ENCODE results near the gene SOCS2.
"Not testable (repeated sequence)": the region's sequence is repeated elsewhere in the genome, so short reads cannot be mapped to it uniquely, and the experiment has no call there.

SOCS2 gene, protein sequence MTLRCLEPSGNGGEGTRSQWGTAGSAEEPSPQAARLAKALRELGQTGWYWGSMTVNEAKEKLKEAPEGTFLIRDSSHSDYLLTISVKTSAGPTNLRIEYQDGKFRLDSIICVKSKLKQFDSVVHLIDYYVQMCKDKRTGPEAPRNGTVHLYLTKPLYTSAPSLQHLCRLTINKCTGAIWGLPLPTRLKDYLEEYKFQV

DNA sequence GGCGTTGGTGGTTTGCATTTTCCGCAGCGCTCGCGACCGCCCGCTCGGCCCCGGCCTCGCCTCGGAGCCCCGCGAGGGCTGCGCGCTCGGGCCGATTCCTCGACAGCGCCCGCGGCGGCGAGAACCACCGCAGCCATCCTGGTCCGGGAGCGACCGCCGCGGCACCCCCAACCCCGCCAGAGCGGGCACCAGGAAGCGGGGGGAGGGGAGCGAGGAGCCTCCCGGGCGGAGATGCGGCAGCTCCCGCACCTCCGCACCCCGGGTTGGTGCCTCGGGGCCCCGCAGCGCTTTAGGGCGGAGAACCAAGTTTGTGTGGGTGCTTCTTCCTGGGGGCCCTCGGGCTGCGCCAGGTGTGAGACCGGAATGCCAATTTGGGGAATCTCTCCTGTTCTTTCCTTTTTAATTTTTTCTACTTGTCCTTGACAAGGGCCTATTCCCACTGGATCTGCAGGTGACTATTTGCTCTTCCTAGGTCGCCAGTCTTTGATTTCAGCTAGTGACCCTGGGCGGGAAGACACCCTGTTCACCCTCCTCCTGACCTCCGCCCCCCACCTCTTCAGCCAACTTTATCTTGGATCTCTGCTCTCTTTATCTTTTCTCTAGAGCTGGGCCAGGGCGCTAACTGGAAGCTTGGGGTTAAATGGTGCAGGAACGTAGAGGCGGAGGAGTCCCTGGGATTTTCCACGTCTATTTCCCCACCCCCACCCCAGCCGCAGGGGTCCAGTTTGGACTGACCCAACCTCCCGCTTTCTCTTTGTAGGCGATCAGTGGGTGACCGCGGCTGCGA lies at the start of gene SOCS2:
Gene SOCS2, plus strand, starts transcription at position 751 of the 787 bp plus-strand sequence. CDS start 223 bp downstream, outside the sequence.
- no peak for DNase-seq

DNA sequence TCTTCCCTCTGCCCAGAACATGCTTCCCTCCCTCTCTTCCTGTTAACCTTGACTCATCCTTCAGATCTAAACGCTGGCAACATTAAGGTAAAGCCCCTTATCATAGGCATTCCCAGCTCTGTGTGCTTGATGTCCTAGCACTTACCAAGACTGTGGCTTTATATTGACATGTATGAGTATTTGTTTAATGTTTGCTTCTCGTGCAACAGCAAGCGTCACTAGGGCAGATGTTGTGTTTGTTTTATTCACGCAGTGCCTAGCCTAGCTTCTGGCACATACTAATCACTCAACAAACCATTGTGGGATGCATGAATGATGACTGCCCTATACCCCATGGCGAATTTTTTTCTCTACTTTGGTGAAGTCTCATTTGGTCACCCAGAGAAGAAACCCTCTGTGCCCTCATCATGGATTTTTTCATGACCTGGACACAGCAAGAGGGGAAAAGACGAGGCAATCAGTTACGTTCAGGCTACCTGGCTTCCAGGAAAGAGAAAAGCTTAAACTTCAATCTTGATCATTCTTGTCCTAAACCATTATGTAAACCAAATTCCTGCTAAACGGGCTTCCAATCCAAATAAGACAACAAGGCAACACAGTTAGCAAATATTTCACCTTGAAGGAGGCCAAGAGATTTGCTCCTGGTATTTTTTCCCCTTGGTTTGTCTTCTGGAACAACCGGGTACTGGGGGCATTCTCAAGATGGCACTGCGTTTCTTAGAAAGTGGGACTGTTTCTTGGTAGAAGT lies 47.9 kb upstream of the SOCS2 start:
- no peak for DNase-seq

DNA sequence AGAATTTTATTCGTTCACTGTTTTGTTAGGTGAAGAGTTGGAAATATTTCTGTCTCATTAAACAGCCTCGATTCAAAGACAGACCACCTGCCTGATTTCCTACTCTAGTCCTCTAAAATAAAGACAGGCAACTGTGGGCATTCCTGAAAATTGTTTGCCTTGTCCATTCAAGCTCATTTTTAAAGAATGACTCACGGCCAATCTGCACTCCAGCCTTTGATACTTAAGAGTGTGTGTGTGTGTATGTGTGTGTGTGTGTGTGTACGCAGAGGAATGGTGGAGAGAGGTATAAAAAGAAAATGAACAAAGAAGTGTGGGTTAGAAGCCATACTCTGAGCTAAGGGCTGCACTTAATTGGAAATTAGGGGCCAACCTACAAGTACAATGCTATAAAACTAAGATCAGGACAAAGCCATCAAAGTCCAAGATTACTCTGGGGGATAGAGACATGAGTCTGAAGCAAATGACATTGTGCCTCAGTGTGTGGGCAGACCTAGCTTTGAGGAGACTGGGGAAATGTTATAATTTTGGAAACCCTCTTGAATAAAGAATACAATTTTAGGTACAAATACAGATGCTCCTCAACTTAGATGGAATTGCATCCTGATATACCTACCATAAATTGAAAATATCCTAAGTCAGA lies 45.6 kb upstream of the SOCS2 start:
- DNase-seq = no peak

DNA sequence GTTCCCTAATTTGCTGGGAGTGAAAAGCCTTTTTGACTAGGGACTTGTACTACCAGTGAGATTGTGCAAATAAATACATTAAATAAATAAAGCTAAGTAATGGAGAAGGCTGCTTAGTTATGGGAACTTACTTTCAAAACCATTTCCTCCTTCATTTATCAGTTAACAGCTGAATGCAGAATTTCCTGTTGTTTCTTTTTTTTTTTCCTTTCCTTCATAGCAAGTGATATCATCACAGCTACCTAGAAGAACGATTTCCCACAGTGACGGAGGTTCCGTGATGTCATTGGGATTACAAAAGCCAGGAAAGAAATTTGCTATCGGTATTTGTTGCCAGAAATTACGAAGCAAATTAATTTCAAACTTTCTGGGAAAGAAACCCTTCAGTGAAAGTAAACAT lies 42.1 kb upstream of the SOCS2 start:
- no peak for DNase-seq

DNA sequence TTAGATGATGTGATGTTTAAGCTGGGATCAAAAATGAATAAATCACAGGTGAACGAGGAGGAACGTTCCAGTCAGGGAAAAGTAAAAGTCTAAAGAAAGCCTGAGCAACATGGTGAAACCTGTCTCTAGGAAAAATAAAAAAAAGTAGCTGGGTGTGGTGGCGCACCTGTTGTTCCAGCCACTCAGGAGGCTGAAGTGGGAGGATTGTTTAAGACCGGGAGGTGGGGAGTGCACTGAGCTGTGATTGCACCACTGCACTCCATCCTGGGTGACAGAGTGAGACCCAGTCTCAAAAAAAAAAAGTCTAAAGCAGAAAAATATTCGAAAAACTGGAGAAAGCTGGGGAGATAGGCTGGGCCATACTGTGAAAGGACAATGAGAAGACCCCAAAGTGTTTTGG lies 39.2 kb upstream of the SOCS2 start:
- DNase-seq = no peak

DNA sequence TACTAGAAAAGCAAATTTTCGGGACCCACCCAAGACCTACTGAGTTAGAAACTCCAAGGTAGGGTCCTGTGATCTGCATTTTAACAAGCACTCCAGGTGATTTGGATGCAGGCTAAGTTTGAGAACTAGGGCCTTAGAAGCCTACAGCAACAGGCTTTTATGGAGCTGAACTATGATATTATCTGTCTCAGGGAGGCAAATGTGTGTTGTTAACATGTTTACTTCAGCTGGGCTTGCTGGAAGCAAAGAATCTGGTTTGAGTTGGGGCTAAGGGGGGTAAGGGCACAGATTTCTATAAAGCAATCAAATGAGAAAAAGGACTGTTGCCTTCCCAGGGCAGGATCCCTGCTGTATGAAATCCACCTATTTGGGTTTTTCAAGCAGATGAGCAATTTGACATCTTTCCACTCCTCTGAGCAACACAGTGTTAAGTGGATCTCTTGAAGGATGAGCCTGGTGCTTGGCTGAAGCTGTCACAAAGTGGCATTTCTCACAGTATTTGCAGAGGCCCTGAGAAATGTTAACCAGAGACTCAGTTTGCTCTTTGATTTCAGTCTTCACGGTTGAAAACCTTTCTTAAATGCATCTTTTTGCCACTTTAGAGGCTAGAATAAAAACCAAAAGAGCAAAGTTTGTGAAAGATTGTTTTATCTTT lies 36.2 kb upstream of the SOCS2 start:
- DNase-seq = no peak

DNA sequence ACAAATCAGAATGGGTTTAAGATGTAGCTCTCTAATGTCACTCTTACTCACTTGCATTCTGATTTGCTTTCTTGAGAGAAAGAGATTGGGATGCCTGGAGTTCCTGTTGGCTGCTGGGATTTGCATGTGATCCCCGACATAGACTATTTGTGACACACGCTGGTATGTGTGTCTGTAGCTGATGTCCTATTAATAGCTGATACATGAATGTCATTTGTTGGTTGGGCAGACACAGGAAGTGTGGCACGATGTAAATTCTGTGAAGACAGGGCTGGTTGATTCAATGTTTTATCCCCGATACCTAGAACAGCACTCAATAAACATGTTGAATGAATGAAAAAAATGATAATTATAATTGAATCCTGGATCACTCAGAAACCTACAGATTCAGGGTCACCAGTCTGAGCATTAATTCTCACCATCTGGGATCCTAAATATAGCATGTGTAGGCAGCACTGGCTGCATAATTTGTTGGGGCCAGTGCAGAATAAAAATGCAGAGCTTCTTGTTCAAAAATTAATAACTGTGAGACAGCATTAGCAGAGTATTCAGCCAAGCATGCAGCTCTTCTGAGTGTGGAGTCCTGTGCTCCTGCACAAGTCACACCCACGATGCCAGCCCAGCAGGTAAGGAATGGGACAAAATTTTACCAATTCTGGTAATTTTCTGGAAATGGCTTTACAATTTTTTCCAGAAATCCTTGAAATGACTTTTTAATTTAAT lies 35.5 kb upstream of the SOCS2 start:
- DNase-seq = no peak

DNA sequence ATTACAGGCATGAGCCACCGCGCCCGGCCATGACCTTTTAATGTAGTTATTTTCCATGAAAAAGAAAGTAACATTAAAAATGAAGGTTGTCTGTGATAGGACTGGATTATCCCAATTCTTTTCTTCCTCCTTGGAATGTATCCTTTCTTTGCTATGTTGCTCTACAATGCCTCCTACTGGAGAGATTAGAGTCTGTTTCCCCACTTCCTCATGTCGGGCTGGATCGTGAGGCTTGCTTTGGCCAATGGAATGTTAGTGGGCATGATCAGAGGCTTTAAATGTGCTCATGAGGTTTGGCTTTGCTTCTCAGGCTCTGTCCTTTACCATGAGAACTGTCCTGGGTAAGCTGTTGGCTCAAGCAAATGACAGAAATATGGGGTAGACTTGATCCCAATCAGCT lies 34.7 kb upstream of the SOCS2 start:
- no peak for DNase-seq

DNA sequence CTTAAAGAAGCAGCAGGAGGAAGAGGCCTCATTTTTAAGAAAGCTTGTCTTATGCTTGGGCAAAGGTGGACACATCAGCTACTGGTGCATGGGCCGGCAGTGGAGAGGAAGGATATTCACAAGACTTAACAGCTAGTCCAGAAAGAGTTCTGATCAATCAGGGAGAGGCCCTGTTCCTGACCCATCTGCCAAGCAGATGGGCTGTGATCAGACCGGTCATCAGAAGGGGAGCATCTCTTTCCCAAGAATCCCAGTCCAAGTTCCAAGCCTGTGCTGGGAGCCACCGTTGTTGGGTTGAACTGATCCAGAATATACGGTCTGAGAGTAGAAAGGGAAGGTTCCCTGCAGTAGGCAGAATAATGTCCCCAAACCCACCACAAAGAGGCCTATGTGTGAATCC lies 32.7 kb upstream of the SOCS2 start:
- no peak for DNase-seq

DNA sequence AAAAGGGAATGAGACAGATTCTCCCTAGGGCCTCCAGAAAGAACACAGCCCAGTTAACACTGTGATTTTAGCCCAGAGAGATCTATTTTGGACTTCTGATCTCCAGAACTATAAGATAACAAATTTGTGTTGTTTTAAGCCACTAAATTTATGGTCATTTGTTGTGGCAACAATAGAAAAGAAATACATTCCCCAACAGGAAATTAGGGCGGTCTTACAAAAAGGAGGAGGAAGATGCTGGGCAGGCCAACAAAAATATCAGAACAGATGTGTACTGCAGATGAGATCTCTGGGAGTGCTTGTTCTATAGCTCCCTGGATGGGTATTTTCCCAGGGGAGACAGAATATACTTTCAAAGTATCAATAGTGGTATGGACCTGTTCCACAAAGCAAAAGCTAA lies 32.0 kb upstream of the SOCS2 start:
- no peak for DNase-seq

DNA sequence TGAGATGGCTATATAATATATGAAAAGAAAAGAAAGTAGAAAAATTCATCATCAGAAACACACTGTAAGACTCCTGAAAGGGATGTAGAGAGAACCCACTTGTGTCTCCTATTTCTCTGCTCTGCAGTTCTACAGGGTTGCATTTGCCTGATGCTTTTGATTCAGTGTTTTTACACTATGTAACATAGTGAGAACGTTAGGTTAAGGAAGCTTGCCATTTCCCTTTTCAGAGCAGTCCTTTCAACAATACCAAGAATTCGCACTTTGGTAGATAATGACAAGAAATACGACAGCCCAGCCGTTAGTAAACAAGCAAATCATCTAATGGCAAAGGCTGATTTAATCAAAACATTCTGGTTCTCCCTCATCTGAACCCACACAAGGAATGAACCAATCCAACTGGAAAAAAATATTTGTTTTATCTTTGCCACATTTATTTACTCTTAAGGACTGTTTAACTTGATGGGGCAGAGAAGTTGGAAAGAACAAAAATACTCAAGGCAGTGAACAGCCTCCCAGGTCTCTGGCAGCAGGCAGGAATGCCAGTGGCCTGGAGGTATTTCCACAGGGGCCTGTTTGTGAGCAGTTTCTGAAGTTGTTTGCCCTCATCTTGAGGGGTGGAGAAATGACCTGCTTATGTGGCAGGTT lies 30.8 kb upstream of the SOCS2 start:
- no peak for DNase-seq

DNA sequence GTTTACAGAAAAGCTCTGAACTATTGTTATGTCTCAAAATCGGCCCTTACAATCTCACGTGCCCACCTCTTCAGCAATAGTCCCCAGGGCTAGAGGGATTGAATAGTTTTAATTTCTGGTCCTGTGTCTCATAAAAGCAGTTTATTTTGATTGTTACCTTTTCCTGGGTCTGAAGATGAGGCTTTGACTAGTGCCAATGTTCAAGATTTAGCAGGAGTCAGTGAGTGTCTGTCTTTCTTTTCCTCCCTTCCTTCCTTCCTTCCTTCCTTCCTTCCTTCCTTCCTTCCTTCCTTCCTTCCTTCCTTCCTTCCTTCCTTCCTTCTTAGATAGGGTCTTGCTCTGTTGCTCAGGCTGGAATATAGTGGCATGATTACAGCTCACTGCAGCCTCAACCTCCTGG lies 24.7 kb upstream of the SOCS2 start:
- DNase-seq = no peak

DNA sequence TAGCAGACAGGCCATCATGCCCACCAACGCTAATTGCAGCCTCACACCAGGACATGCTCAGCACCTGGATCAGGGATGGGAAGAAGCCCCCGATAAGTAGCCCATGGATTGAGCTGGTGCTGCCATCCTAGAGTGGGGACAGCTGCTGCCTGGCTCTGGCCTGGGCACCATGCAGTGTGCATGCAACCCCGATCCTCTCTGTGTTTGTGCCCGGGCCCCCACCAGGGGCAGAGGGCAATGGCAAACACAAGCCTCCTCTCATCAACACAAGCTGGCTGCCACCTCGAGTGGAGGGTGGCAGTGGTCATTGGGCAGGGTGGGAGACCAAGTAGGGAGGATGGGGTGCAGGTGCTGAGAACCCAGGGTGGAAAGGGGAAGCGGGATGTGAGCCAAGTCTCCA lies 23.3 kb upstream of the SOCS2 start:
- DNase-seq = no peak

DNA sequence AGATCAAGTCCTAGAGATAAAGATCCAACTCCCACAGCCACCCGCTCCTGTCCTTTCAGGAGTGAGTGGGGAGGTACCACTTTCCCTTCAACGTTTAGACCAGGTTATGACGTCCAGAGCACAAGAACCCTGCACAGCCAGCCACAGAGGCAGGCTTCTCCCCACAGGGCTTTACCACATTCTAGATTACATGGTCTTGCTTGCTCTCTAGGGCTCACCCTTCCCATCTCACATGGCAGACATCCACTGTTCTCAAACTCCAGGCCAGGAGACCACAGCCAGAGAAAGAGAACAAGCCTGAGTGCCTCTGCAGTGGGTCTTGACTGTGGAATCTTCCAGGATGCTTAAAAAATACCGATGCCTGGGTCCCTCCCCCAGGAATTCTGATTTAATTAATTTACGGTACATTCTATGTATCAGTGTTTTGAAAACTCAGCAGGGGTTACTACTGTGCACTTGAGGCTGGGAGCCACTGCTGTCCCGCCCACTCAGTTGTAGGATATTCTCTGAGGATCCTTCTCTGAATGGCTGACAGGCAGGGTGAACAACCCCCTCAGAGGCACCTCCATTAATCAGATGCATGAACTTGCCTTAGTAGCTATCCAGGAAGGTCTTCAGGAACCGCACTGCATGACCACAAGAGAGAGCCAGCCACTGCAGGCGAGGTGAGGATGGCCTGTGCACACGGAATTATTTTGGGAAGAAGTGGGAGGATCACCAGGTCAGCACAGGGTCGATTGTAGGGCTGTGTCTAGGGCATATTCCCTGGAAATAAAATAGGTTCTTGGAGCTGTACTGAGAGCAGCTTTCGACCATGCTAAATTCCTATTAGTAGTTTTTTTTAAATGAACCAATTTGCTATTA lies 21.5 kb upstream of the SOCS2 start:
- no peak for DNase-seq

DNA sequence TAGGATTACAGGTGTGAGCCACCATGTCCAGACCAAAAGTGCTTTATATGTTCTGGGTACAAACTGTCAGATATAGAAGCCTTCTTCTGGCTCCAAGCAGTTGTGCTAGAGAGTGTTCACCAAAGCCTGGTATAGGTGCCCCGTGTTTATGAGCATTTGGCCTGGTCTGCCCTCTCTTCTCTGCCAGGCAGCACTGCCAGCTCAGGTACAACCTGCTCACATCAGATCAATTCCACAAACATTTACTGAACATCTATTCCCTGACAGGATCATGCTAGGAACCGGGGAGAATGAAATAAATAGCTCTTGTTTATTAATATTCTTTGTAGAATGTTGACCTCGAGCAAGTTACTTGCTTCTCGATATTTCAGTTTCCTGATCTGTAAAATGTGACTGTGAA lies 20.0 kb upstream of the SOCS2 start:
- no peak for DNase-seq

DNA sequence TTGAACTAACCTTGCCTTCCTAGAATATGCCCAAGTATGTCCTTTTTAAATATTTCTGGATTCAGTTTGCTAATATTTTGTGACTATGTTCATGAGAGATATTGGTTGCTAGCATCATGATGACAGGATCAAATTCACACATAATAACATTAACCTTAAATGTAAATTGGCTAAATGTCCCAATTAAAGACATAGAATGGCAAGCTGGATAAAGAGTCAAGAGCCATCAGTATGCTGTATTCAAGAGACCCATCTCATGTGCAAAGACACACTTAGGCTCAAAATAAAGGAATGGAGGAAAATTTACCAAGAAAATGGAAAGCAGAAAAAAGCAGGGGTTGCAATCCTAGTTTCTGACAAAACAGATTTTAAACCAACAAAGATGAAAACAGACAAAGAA lies 14.6 kb upstream of the SOCS2 start:
- not testable (repeated sequence) for DNase-seq

DNA sequence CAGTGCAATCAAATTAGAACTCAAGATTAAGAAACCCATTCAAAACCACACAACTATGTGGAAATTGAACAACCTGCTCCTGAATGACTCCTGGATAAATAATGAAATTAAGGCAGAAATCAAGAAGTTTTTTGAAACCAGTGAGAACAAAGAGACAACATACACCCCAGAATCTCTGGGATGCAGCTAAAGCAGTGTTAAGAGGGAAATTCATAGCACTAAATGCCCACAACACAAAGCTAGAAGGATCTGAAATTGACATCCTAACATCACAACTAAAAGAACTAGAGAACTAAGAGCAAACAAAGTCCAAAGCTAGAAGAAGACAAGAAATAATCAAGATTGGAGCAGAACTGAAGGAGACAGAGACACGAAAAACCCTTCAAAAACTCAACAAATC lies 13.8 kb upstream of the SOCS2 start:
- not testable (repeated sequence) for DNase-seq

DNA sequence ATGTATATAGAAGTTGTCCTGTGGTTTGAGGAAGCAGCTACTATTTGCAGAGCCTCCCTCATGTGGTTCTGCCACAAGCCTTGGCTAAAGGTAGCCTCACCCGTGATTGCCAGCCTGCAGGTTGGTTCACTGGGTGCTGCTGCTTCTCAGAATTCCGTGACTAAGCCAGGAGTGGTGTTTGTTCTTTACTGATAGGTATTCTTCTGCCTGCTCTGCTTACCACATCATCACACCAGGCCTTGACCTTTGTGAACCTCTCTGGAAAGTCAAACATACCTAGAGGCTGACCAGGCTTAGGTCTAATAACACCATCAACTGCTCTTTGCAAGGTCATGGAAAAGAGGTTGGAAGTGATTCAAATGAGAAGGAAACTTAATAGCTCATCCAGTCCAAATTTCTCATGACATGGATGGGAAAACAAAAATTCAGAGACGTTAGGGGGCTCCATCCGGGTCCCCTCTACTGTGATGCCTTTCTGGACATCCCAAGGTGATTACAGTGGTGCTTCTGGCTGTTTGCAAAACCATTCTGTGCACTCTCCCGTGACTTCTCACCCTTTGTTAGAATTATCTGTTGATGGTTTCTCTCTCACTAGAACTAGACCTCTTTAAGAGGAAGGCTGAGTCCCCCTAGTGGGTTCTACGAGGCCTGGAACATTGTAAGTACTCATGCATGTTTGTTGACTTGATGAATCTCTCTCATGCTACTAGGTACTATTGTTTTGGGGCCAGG lies 8.5 kb upstream of the SOCS2 start:
- no peak for DNase-seq

DNA sequence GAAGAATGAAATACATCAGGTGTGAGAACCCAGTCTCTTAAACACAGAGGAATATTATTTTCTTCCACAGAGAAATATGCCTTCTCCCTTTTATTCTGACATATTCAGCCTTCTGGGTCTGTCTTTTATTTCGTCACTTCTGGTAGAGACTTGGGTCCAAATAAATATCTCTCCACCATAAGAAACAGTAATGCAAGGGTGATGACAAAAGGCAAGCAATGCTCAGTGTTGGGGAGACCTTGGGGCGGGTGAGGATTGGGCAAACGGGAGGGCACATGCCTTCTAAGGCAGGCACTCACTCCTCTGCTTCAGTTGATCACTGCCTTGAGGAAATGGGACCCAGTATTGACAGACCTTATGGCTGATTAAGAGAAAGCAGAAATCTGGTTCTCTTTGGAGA lies 6.7 kb upstream of the SOCS2 start:
- DNase-seq = no peak

DNA sequence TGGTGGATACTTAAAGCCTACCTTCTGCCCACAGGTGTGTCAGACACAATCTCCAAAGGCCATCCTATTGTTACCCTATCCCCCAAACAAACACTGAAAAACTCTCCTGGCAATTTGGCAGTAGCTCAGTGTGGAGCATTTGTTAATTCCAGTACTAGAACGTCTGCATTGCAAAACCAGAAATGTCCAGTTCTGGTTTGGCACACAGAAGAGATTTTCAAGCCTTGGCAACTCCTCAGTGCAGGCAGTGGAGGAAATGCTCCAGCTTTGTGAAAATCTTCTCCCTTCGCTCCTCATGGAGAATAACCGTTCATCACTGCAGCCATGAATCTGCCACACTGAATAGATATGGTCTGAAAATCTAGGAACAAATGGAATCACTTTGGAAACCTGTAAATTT lies 5.3 kb upstream of the SOCS2 start:
- no peak for DNase-seq
